ENCODE measurements around the gene FAM222A. TPM values are rescaled to one million over a fixed set of nuclear protein-coding genes. Genes with fewer than 3 reads are reported as not detected.

The FAM222A gene
- total and polyA plus RNA-seq, 7 donors = 1.1 to 3.3 (median 2.1) TPM

DNA sequence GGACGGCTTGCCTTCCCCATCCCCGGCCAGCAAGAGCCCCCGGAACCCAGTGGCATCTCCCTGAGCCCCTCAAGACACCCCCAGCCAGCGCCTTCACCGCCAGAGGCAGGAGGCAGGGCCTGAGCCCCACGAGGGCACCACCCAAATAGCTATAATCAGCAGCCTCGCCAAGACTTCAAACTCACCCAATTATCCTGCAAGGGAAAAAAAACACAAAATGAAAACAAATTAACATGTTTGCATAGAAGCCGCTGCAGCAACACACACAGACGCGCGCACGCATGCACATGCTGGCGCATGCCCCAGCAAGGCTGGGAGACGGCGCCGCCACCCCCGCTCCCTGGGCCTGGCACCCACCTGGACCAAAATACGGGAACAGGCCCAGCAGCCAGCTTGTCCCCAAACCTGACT, 15.8 kb downstream of the FAM222A start:
- Histone ChIP-seq H3K27me3 (no peaks in the 10 kb centered on the region), H3K36me3 (no peaks in the 10 kb centered on the region), H3K4me3 (no peak overlapping the region), H3K27ac (no peak overlapping the region), H3K9me3 (no peaks in the 10 kb centered on the region), H3K4me1 (peaks cover 0 to 26% (median 21%) of the 10 kb centered on the region in 4 donors)
- intact Hi-C loops (cut with DNase I) = no loop called here
- peak; percentile 59 for DNase-seq
- TF ChIP-seq POLR2A (IDR thresholded peaks at IDR 0.05) (no peak), EP300 (IDR thresholded peaks at IDR 0.05) (no peak), POLR2AphosphoS5 (IDR thresholded peaks at IDR 0.05) (no peak)
- TF ChIP-seq, protein P1, sequence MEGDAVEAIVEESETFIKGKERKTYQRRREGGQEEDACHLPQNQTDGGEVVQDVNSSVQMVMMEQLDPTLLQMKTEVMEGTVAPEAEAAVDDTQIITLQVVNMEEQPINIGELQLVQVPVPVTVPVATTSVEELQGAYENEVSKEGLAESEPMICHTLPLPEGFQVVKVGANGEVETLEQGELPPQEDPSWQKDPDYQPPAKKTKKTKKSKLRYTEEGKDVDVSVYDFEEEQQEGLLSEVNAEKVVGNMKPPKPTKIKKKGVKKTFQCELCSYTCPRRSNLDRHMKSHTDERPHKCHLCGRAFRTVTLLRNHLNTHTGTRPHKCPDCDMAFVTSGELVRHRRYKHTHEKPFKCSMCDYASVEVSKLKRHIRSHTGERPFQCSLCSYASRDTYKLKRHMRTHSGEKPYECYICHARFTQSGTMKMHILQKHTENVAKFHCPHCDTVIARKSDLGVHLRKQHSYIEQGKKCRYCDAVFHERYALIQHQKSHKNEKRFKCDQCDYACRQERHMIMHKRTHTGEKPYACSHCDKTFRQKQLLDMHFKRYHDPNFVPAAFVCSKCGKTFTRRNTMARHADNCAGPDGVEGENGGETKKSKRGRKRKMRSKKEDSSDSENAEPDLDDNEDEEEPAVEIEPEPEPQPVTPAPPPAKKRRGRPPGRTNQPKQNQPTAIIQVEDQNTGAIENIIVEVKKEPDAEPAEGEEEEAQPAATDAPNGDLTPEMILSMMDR (IDR thresholded peaks at IDR 0.05) = no peak
- 82% methylated on average over 18 of the region's 18 CpGs for WGBS, 2 donors

DNA sequence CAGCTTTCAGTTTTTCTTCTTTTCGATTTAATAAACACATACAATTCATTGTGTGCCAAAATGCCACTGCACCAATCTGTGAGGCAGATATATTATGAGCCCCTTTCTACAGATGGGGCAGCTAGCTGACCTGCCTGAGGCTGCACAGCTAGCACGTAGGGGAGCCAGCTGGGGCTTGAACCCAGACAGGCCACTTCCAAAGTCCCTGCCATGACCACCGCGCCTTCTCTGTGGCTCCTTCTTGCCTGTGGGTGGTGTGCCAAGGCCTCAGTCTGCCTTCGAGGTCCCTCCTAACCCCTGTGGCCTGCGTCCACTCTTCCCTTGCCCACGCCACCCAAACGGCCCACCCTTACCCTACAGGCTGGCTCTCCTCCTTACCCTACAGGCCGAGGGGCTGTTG, 16.2 kb downstream of the FAM222A start:
- Histone ChIP-seq H3K9me3 (no peaks in the 10 kb centered on the region), H3K36me3 (no peaks in the 10 kb centered on the region), H3K27ac (no peak overlapping the region), H3K27me3 (no peaks in the 10 kb centered on the region), H3K4me1 (peaks cover 0 to 22% (median 17%) of the 10 kb centered on the region in 4 donors), H3K4me3 (no peak overlapping the region)
- TF ChIP-seq POLR2AphosphoS5 (IDR thresholded peaks at IDR 0.05) (no peak), POLR2A (IDR thresholded peaks at IDR 0.05) (no peak), EP300 (IDR thresholded peaks at IDR 0.05) (no peak)
- TF ChIP-seq, protein P1 (IDR thresholded peaks at IDR 0.05) = no peak
- intact Hi-C loops (cut with DNase I) = no loop called here
- WGBS, 2 donors = 84 to 90% methylated on average over 9 of the region's 9 CpGs
- DNase-seq = peak; percentile 52

DNA sequence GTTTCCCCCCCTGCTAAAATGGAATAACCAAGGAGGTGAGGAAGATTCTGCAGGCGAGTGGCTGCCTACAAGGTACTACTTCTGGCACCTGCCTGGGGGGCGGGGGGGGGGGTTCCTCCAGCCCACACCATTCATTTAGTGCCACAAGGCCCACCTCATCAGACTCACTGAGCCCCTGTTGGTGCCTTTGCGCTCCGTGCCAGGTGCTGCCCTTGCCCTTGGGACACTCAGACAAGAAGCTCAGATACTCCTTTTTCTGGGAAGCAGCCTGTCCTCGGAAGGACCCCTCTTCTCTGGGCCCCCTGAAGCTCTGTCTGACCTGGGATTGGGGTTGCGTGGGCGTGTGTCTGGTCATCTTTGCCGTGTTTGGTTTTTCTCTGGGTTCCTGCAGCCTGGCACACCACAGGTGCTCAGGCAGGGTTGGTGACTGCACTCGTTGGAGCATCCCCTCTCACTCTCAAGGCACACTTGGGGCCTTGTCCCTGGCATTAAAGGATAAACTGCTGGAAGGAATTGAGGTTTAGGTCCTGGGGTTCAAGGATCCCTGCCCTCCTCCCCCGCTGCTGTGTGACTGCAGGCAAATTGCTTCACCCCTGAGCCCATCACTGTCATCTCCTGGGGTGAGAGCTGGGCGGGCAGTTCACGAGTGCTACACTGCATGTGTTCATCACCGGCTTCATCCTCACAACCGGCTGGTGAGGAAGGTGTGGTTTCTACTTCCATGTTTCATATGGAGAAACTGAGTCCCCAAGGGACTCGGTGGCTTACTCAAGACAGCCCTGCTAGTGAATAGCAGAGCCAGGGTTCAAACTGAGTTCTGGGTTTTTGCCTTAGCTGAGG, 16.9 kb downstream of the FAM222A start:
- Histone ChIP-seq H3K4me3 (no peak overlapping the region), H3K27ac (no peak overlapping the region), H3K36me3 (no peaks in the 10 kb centered on the region), H3K4me1 (peaks cover 0 to 15% (median 10%) of the 10 kb centered on the region in 4 donors), H3K27me3 (peaks cover 0 to 3% (median 0%) of the 10 kb centered on the region in 3 donors), H3K9me3 (no peaks in the 10 kb centered on the region)
- DNase-seq = peak; percentile 58
- TF ChIP-seq, protein P1 (IDR thresholded peaks at IDR 0.05) = no peak
- TF ChIP-seq POLR2AphosphoS5 (IDR thresholded peaks at IDR 0.05) = no peak
- no peak for TF ChIP-seq EP300 (IDR thresholded peaks at IDR 0.05)
- TF ChIP-seq POLR2A (IDR thresholded peaks at IDR 0.05) = no peak
- 88 to 89% methylated on average over 15 of the region's 15 CpGs for WGBS, 2 donors
- intact Hi-C loops (cut with DNase I) = no loop called here

DNA sequence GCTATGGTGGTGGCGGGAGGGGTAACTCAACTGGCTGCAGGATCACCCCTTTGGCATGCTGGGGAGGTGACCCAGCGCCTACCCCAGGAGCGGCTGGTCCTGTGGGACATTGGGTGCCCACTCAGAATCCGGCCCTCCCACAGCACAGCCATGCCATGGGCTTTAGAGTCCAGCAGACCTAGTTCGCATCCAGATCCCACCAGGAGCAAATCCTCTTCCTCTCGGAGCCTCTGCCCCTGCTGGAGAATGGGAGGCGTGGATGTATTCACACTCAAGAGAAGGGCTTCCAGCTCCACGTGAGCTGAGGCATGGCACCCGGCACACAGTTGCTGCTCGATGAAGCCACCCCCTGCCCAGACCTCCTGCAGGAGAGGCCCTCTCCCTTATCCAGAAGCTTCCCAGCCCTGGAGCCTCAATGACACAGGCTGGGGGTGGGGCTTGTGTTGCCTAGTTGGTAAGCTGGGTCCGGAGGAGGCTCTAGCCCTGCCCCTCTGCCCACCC, 17.7 kb downstream of the FAM222A start:
- intact Hi-C loops (cut with DNase I) = no loop called here
- TF ChIP-seq EP300 (IDR thresholded peaks at IDR 0.05) (no peak), POLR2AphosphoS5 (IDR thresholded peaks at IDR 0.05) (no peak), POLR2A (IDR thresholded peaks at IDR 0.05) (no peak)
- TF ChIP-seq, protein P1 (IDR thresholded peaks at IDR 0.05) = no peak
- peaks cover 0 to 8% (median 3%) of the 10 kb centered on the region in 4 donors for H3K4me1 ChIP-seq
- WGBS, 2 donors = 88 to 92% methylated on average over 11 of the region's 11 CpGs
- no peak overlapping the region for H3K27ac ChIP-seq
- no peaks in the 10 kb centered on the region for H3K9me3 ChIP-seq
- peaks cover 0 to 4% (median 0%) of the 10 kb centered on the region in 3 donors for H3K27me3 ChIP-seq
- no peaks in the 10 kb centered on the region for H3K36me3 ChIP-seq
- H3K4me3 ChIP-seq = no peak overlapping the region
- peak; percentile 61 for DNase-seq
